ENCODE results near the gene AMACR. TPM values are rescaled to one million over a fixed set of nuclear protein-coding genes. Genes with fewer than 3 reads are reported as not detected.

The AMACR gene
- total and polyA plus RNA-seq, 2 of the 13 experiments (the other 11 are each of a cell fraction or from before 2014, with no cell fraction given): 8.9 to 19.7 TPM

DNA sequence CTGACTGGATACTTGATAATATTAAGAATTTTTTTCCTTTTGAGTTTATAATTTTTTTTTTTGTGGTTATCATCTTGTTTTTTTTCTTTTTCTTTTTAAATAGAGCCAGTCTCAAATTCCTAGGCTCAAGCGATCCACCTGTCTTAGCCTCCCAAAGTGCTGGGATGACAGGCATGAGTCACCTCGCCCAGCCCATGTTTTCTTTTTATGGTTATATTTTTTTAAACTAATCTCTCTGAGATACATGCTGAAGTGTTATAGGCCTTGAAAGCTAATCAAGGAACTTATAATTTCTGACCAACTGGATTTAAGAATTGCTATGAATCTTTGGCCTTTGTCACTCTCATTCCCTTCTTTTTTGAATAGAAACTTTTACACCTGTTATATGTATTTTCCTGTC lies 6.8 kb upstream of the AMACR start:
- H3K4me2 ChIP-seq (ENCODE audit: low read depth, low read length): no peak overlapping the region
- ATAC-seq (no peak), DNase-seq (ENCODE audit: low spot score) (no peak), FAIRE-seq (no peak)
- H3K36me3 ChIP-seq (replicated peaks in 1 of 2; ENCODE audit: control insufficient read depth in 1 of 2, insufficient read depth in 2 of 2, low read length in 2 of 2): no peaks in the 10 kb centered on the region; a peak in 1 of 5 replicates
- 97% methylated on average over 2 of the region's 2 CpGs for WGBS (ENCODE audit: low lambda C conversion rate)
- in situ Hi-C loops (cut with HindIII; ENCODE audit: extremely low pct_ligation_motif_present, low pct_unique_long_range_greater_than_20kb) (no loop called here), intact Hi-C loops (cut with micrococcal nuclease; ENCODE audit: unreplicated experiment) (no loop called here)
- ChIA-PET CTCF (ENCODE audit: low intra/inter-chr PET ratio, low total read pairs) (no interaction called here), POLR2A (no interaction called here)
- H4K20me1 ChIP-seq (ENCODE audit: insufficient read depth, low read length): no peaks in the 10 kb centered on the region
- H3K9ac ChIP-seq (ENCODE audit: insufficient read depth, low read depth, low read length): no peak overlapping the region
- no peak overlapping the region for H3K27ac ChIP-seq (ENCODE audit: extremely low read length, insufficient read depth, low read length)
- no peak overlapping the region for H2AFZ ChIP-seq (ENCODE audit: low read length)
- H3K27me3 ChIP-seq (ENCODE audit: control insufficient read depth in 1 of 2, insufficient read depth in 2 of 2, low read length in 2 of 2): no peaks in the 10 kb centered on the region
- H3K4me1 ChIP-seq (ENCODE audit: insufficient read depth, low read length): peaks cover 27% of the 10 kb centered on the region
- no TSS peak for BruUV-seq (replicated peaks)
- H3K79me2 ChIP-seq (ENCODE audit: insufficient read depth, low read length): no peaks in the 10 kb centered on the region
- TF ChIP-seq REL (CRISPR knock-in tag; conservative IDR thresholded peaks at IDR 0.05): no peak
- no peak overlapping the region for H3K4me3 ChIP-seq (replicated peaks in 1 of 3; ENCODE audit: insufficient read depth in 1 of 3, low read depth in 2 of 3, low read length in 3 of 3)
- no peaks in the 10 kb centered on the region for H3K9me3 ChIP-seq (ENCODE audit: low read length)

DNA sequence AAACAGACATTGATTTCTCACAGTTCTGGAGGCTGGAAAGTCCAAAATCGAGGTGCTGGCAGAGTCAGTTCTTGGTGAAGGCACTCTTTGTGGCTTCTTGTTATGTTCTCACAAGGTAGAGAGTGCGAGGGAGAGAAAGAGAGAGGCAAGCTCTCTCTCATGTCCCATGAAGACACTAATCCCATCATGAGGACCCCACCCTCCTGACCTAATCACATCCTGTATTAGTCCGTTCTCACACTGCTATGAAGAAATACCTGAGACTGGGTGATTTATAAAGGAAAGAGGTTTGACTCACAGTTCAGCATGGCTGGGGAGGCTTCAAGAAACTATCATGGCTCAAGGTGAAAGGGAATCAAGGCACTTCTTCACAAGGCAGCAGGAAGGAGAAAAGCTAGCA lies 5.7 kb upstream of the AMACR start:
- ChIA-PET CTCF (ENCODE audit: low intra/inter-chr PET ratio, low total read pairs) (no interaction called here), POLR2A (no interaction called here)
- no peaks in the 10 kb centered on the region for H3K27me3 ChIP-seq (ENCODE audit: control insufficient read depth in 1 of 2, insufficient read depth in 2 of 2, low read length in 2 of 2)
- no peak overlapping the region for H3K4me2 ChIP-seq (ENCODE audit: low read depth, low read length)
- no TSS peak for BruUV-seq (replicated peaks)
- no peaks in the 10 kb centered on the region for H3K9me3 ChIP-seq (ENCODE audit: low read length)
- no peaks in the 10 kb centered on the region for H3K79me2 ChIP-seq (ENCODE audit: insufficient read depth, low read length)
- no peak overlapping the region for H3K9ac ChIP-seq (ENCODE audit: insufficient read depth, low read depth, low read length)
- ATAC-seq (no peak), FAIRE-seq (no peak), DNase-seq (ENCODE audit: low spot score) (no peak)
- intact Hi-C loops (cut with micrococcal nuclease; ENCODE audit: unreplicated experiment) (no loop called here), in situ Hi-C loops (cut with HindIII; ENCODE audit: extremely low pct_ligation_motif_present, low pct_unique_long_range_greater_than_20kb) (no loop called here)
- no peak overlapping the region for H3K4me3 ChIP-seq (replicated peaks in 1 of 3; ENCODE audit: insufficient read depth in 1 of 3, low read depth in 2 of 3, low read length in 3 of 3)
- no peak overlapping the region for H3K27ac ChIP-seq (ENCODE audit: extremely low read length, insufficient read depth, low read length)
- H2AFZ ChIP-seq (ENCODE audit: low read length): no peak overlapping the region
- no peak for TF ChIP-seq NFATC3 (CRISPR knock-in tag; IDR thresholded peaks at IDR 0.05)
- peak; percentile 86 for TF ChIP-seq ZNF564 (CRISPR knock-in tag; IDR thresholded peaks at IDR 0.05)
- no peak for TF ChIP-seq TEAD2 (CRISPR knock-in tag; IDR thresholded peaks at IDR 0.05)
- TF ChIP-seq, protein P1, sequence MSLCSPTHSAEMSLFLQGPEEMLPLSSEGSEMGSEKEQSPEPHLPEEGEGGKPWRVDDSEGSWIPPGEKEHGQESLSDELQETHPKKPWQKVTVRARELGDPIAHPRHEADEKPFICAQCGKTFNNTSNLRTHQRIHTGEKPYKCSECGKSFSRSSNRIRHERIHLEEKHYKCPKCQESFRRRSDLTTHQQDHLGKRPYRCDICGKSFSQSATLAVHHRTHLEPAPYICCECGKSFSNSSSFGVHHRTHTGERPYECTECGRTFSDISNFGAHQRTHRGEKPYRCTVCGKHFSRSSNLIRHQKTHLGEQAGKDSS (CRISPR knock-in tag; IDR thresholded peaks at IDR 0.05; ENCODE audit: borderline replicate concordance, low read depth): no peak
- no peaks in the 10 kb centered on the region for H4K20me1 ChIP-seq (ENCODE audit: insufficient read depth, low read length)
- H3K36me3 ChIP-seq (replicated peaks in 1 of 2; ENCODE audit: control insufficient read depth in 1 of 2, insufficient read depth in 2 of 2, low read length in 2 of 2): no peaks in the 10 kb centered on the region; a peak in 1 of 5 replicates
- 82% methylated on average over 3 of the region's 3 CpGs for WGBS (ENCODE audit: low lambda C conversion rate)
- peaks cover 37% of the 10 kb centered on the region for H3K4me1 ChIP-seq (ENCODE audit: insufficient read depth, low read length)
